ENCODE data around the gene FUOM. TPM values are rescaled to one million over a fixed set of nuclear protein-coding genes. Genes with fewer than 3 reads are reported as not detected.

FUOM gene
- total and polyA plus RNA-seq, 10 of the 15 experiments (the other 5 are each of a cell fraction or from before 2014, with no cell fraction given), result 1.8 to 41.7 (median 25.6) TPM

- intact Hi-C loops (cut with micrococcal nuclease; ENCODE audit: unreplicated experiment) (loop anchor here (2.0 kb wide), 1 partner anchor 15 kb away; no protein-coding TSS in a partner anchor), in situ Hi-C loops (cut with MboI) (no loop called here)
- peak within 1 kb of the TSS; percentile 66 for H3K9ac ChIP-seq (ENCODE audit: control insufficient read depth, insufficient read depth, low read length)
- no peaks in the 10 kb centered on the region for H4K20me1 ChIP-seq (ENCODE audit: control insufficient read depth, insufficient read depth)
- peaks cover 0 to 6% of the 10 kb centered on the region in 2 experiments; a peak in 3 of 4 replicates for H3K36me3 ChIP-seq (ENCODE audit: control insufficient read depth in 2 of 2, insufficient read depth in 2 of 2, low read length in 1 of 2)
- SMC1A ChIA-PET (ENCODE audit: uncharacterized antibody, unreplicated experiment), result interaction anchor here (1.5 to 1.6 kb wide), 2 partner anchors 12 to 17 kb away, joined by 4 to 5 read pairs; no protein-coding TSS in a partner anchor
- peak within 1 kb of the TSS; percentile 63 for H3K4me3 ChIP-seq
- RAD21 ChIA-PET (ENCODE audit: unreplicated experiment), result interaction anchor here (0.6 to 1.6 kb wide), 4 partner anchors 16 to 44 kb away, joined by 3 to 7 read pairs (median 4); no protein-coding TSS in a partner anchor
- DNase-seq (ENCODE audit: low read depth, low spot score) (peak; percentile 58), FAIRE-seq (peak; percentile 69), ATAC-seq (peak; percentile 100)
- H3K4me2 ChIP-seq (ENCODE audit: control insufficient read depth, insufficient read depth), result peak within 1 kb of the TSS; percentile 82
- H3K4me1 ChIP-seq (ENCODE audit: control insufficient read depth, insufficient read depth, low read length), result peaks cover 8% of the 10 kb centered on the region; the same call in 1 of the 2 replicates
- peak within 1 kb of the TSS; percentile 58 for H3K27ac ChIP-seq (ENCODE audit: control insufficient read depth, insufficient read depth)
- no peaks in the 10 kb centered on the region for H3K27me3 ChIP-seq (replicated peaks in 1 of 2; ENCODE audit: control insufficient read depth in 2 of 2, insufficient read depth in 2 of 2, low read length in 1 of 2)
- 1% methylated on average over 50 of the region's 89 CpGs for WGBS (ENCODE audit: insufficient coverage, insufficient replicate concordance, low lambda C conversion rate, missing lambda C conversion rate)
- POLR2A ChIA-PET, result interaction anchor here (0.5 to 1.7 kb wide), 4 partner anchors 11 to 36 kb away, joined by 3 to 7 read pairs (median 4); no protein-coding TSS in a partner anchor
- H2AFZ ChIP-seq (ENCODE audit: control insufficient read depth, low read depth, low read length), result peak within 1 kb of the TSS; percentile 85
- no TSS peak for BruUV-seq (replicated peaks)
- H3K9me3 ChIP-seq (replicated peaks; ENCODE audit: control insufficient read depth, insufficient read depth, low read length), result no peaks in the 10 kb centered on the region
- CTCF ChIA-PET, result interaction anchor here (0.9 to 1.0 kb wide), 2 partner anchors 44 to 58 kb away, joined by 3 read pairs; no protein-coding TSS in a partner anchor
- H3K79me2 ChIP-seq (ENCODE audit: control insufficient read depth, insufficient read depth, low read length), result peaks cover 5% of the 10 kb centered on the region
- TF ChIP-seq NFYB (IDR thresholded peaks at IDR 0.05; ENCODE audit: insufficient read depth, low read depth, low read length) (no peak), E4F1 (IDR thresholded peaks at IDR 0.05; ENCODE audit: borderline replicate concordance, partially characterized antibody) (no peak), SUPT20H (IDR thresholded peaks at IDR 0.05; ENCODE audit: borderline replicate concordance, control insufficient read depth, low read depth, low read length) (no peak), RUNX3 (IDR thresholded peaks at IDR 0.05; ENCODE audit: low read length) (peak; percentile 6; the same call in 1 of the 2 replicates), NFYA (IDR thresholded peaks at IDR 0.05; ENCODE audit: borderline replicate concordance, low read depth, low read length) (no peak), BMI1 (IDR thresholded peaks at IDR 0.05; ENCODE audit: borderline replicate concordance) (no peak), SMC3 (IDR thresholded peaks at IDR 0.05; ENCODE audit: borderline replicate concordance, low read length) (no peak), GATAD2B (conservative IDR thresholded peaks at IDR 0.05; ENCODE audit: low read depth) (no peak; the same call in 1 of the 2 replicates), CBX3 (IDR thresholded peaks at IDR 0.05; ENCODE audit: borderline replicate concordance, low read depth) (no peak), SMAD5 (IDR thresholded peaks at IDR 0.05; ENCODE audit: low read depth) (peak; percentile 63; the same call in 1 of the 2 replicates), MYB (IDR thresholded peaks at IDR 0.05; ENCODE audit: borderline replicate concordance, low read depth, low read length) (no peak), ATF3 (IDR thresholded peaks at IDR 0.05; ENCODE audit: borderline replicate concordance, extremely low read depth, low read depth, low read length) (no peak), FOXK2 (IDR thresholded peaks at IDR 0.05) (no peak), BACH1 (IDR thresholded peaks at IDR 0.05; ENCODE audit: borderline replicate concordance) (0 out of 2 replicates have a peak, but pooled peaks have one; percentile 44)
- TF ChIP-seq, protein P1, sequence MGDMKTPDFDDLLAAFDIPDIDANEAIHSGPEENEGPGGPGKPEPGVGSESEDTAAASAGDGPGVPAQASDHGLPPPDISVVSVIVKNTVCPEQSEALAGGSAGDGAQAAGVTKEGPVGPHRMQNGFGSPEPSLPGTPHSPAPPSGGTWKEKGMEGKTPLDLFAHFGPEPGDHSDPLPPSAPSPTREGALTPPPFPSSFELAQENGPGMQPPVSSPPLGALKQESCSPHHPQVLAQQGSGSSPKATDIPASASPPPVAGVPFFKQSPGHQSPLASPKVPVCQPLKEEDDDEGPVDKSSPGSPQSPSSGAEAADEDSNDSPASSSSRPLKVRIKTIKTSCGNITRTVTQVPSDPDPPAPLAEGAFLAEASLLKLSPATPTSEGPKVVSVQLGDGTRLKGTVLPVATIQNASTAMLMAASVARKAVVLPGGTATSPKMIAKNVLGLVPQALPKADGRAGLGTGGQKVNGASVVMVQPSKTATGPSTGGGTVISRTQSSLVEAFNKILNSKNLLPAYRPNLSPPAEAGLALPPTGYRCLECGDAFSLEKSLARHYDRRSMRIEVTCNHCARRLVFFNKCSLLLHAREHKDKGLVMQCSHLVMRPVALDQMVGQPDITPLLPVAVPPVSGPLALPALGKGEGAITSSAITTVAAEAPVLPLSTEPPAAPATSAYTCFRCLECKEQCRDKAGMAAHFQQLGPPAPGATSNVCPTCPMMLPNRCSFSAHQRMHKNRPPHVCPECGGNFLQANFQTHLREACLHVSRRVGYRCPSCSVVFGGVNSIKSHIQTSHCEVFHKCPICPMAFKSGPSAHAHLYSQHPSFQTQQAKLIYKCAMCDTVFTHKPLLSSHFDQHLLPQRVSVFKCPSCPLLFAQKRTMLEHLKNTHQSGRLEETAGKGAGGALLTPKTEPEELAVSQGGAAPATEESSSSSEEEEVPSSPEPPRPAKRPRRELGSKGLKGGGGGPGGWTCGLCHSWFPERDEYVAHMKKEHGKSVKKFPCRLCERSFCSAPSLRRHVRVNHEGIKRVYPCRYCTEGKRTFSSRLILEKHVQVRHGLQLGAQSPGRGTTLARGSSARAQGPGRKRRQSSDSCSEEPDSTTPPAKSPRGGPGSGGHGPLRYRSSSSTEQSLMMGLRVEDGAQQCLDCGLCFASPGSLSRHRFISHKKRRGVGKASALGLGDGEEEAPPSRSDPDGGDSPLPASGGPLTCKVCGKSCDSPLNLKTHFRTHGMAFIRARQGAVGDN (IDR thresholded peaks at IDR 0.05), result peak; percentile 43; the same call in 1 of the 2 replicates
Measured at GRCh38 chr10:133373174-133374090, 15.6 kb upstream of the FUOM start, which contains the start of gene ECHS1. ECHS1 (minus strand) TSS chr10:133373354; CDS start chr10:133373333, 21 bp downstream.
